Stimulated activated CD8-positive, alpha-beta memory T cell treated with anti-CD3 and anti-CD28 coated beads, Interleukin-4, amount 100 ng/mL, for 24 hours (primary cell): ENCODE measurements around the gene RGL2.
"Not testable (repeated sequence)": the region's sequence is repeated elsewhere in the genome, so short reads cannot be mapped to it uniquely, and the experiment has no call there.

ENCODE experiments used
- DNase-seq: peaks from one replicate; pipeline ENCODE4 v3.0.0-alpha.2; 2020; ENCODE audit warnings: low read depth

The RGL2 gene

DNA sequence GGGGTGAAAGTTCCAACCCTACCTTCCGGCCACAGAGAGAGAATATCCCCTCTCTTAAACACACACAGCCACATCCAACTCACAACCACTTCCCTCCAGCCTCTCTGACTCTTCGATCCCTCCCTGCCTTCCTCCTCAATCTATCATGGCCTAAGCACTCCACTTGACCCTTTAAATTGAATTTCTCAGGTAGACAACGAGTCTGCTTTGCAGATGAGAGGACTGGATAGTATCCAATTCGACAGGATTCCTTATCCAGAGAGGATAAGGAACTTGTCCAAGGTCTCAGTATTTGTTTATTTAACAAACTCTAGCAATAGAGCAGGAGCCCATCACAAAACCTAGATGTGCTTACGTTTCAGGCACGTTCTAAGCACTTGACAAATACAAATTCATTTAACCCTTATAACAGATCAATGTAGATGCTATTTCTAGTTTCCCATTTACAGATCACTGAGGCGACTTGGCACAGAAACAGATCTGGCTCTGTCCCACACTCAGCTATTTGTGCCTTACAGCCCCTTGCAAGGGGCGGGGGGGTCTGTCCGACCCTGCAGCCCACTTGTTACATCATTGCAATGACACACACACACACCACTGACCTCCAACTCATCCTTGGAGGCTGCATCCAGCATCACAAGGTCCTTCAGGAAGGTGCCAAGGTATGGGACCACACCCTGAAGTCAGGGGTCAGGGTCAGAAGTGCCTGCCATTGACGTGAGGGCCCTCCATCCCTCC is 4.5 kb downstream of the RGL2 start:
- no peak for DNase-seq

DNA sequence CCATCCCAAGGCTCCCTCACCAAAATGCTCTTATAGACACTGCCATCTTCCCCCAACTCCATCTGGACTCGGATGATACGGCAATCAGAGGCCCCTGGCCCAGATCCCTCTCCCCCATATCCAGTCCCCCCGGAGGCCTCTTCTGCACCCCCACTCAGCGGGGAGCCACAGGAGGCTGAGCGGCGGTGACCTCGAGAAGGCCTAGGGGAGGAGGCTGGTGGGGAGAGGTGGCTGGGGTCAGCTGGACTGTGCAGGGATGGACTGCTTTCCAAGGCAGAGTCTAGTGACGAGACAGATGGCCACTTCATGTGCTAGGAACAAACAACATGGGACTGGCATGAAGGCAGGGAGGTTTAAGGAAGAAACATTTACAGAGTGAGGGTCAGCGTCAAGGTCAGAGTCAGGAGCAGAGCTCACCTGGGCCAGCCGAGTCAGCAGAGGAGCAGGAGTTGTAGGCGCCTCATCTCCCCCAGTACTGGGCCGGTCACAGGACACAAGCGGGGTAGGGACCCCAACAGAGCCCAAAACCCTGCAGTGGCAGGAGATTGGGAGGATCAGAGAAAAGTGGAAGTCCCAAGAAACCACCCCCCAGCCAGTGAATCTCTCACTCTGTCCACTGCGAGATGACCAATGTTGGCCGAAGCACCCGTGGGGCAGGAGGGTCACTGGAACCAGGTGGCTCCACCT is 5.6 kb downstream of the RGL2 start:
- DNase-seq, result no peak

DNA sequence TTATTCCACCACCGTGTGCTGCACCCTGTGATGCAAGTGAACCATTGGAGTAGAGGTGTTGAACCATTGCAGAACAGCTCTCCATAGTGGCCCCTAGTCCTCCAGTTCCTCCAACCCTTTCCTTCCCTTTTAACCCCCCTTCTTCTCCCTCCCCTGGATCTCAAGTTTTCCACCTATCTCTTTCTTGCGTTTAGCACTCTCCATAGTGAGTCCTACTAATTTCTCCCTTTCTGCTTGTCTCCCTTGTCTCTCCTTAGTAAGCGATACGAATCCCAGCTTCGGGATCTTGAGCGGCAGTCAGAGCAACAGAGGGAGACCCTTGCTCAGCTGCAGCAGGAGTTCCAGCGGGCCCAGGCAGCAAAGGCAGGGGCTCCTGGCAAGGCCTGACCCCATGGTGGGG is 8.3 kb downstream of the RGL2 start:
- no peak for DNase-seq

DNA sequence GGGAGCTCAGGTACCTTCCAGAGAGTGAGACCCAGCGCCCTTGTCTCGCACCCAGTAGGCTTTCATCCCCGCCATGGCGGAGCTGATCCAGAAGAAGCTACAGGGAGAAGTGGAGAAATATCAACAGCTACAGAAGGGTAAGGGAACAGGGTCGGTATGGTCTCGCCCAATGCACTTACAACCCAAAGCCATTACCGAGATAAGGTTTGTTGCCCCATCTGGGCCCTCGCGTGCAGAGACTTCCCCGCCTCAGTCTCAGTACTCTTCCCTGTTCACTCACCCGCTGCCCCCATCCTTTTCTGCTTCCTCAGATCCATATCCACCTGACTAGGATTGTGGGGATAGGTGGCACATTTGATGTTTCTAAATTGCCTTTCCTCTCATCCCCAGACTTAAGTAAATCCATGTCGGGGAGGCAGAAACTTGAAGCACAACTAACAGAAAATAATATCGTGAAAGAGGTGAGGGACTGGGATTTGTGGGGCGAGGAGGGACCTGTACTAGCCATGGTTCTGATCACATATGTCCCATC is 8.9 kb downstream of the RGL2 start:
- DNase-seq, result no peak

DNA sequence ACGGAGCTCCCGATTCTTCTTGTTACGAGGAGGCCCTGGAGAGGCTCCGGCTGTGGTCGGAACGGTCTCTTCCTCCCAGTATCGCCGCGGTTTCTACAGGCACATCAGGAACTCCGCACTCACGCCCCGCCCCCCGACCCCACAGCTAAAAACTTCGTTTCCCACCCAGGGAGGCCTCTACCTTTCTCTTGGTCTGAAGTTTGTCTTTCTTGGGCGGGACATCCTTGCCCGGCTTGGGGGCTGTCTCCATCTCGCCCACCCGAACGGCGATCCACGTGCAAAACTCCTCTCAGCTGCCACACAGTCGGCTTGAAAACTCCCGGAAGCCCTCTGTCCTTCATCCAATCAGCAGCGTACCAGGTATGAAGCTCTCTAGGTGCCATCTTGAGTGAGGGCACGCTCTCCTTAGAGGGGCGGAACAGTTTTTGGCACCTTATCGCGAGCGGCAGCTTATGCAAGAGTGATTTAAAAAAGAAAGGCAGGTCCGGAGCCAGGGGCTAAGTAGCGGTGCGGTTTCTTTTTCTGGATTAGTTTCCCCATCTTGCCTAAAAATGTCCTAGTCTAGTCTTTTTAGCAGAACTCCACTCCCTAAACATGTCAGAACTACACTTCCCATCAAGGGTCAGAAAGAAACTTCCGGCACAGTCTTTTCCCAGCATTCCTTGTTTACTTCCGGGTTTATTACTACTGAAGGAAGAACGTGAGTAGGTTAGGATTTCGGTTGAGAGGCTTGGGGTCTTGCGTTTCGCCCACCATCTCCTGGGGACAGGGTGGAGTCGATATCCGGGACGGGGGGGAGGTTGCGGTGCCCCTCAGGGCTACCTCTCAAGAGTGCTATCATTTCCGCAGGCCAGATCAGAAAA is 9.6 kb downstream of the RGL2 start, which contains the start of the genes PFDN6 and WDR46:
Gene PFDN6 (plus strand): TSS at position 681 of the 863 bp plus-strand sequence. CDS start 256 bp downstream, outside the sequence.
Gene WDR46 (minus strand): TSS at position 319 of the 863 bp plus-strand sequence. CDS start 69 bp downstream, at position 250.
- peak; percentile 71 for DNase-seq

DNA sequence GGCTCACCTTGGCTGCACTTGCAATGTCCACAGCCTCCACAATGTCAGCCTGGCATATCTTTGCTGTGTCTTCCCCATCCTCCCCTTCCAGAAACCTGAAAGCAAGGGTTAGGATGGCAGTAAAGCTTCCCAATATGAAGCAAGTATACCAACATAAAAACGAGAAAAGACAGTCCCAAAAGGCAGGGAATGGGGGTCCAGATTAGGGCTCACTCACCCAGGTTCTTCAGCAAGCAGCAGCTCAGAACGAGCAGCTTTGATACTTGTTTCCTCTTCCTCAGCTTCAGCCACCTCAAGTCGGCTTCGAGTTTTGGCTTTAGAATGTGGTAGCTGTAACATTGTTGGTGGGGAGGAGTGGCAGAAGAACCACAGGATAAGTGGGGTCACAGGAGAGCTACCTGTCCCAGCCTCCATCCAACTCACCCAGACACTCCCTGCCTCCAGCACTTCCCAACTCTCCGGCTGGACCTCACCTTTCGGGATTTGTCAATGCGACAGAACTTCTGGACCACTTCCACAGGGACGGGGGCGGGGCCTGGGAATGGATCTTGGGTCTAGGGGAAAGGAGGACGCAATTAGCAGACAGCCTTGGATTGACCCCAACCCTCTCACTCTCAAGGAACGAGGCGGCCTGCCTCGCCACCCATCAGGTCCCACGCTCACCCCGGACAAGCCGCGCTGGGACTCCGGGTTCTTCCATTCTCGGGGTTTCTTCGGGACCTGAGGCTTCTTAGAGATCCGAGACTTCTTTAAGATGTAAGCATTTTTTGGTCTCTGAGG is 10.4 kb downstream of the RGL2 start:
- no peak for DNase-seq

DNA sequence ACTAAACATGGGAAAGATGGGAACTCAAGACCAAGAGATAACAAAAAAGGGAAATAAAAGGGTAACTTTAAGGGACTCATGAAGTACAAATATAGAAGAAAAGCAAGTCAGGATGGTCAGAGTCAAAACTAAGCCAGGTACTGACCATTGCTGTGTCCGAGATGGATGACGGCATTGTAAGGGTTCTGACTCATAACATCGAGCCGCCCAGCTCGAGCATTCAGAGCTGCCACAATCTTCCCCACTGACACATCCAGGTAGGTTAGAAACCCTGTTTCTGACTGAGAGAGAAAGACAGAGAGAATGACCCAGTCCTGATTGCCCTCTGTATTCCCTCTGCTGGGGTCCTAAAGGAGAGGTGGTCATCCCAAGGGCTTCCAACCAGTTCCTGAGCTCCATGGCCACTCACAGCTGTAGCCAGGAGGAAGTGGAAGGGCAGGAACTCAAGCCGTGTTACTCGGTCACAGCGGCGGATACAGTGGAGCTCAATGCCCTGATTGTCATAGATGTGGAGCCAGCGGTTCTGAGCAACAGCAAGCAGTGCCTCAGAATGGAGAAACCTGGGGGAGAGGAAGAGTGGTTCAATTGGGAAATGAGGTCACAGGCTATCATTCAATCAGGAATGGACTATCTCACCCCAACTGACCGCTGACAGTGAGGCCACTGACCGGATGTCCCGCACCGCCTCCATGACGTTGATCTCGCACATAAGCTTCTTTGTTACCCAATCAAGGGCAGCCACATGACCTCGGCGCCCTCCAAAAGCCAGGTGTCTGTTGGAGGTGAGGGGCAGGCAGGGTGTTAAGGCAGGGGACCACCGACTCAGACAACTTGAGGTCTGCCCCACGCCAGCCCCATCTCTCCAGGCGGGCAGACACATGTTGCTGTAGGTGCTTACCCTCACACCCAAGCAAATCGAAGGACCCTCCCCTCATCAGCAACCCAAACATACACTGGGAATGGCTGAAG is 11.5 kb downstream of the RGL2 start:
- DNase-seq, result no peak

DNA sequence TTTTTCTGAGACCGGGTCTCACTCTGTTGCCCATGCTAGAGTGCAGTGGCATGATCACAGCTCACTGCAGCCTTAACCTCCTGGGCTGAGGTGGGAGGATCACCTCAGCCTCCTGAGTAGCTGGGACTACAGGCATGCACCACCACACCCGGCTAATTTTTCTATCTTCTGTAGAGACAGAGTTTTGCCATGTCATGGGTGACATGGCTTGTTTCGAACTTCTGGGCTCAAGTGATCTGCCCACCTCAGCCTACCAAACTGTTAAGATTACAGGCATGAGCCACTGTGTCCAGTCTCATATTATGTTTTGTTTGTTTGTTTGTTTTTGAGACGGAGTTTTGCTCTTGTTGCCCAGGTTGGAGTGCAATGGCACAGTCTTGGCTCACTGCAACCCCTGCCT is 13.5 kb downstream of the RGL2 start:
- DNase-seq, result not testable (repeated sequence)

DNA sequence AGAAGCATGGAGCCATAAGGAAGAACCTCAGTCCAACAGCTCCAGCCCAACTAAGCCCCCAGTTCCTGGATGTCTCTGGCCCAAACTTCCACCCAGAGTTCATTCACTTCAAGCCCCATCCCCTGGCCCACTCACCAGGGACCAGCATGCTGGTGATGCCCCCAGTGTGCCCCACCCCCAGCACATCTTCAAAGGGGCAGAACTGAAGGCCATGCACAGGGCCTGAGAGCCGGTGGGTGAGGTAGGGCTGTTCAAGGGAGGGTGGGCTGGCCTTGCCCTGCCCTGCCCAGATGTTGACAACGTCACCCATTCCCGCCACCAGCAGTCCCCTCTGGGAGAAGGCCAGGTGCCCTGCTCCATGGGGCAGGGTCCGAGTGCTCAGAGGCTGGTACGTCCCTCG is 18.2 kb downstream of the RGL2 start:
- DNase-seq, result no peak

DNA sequence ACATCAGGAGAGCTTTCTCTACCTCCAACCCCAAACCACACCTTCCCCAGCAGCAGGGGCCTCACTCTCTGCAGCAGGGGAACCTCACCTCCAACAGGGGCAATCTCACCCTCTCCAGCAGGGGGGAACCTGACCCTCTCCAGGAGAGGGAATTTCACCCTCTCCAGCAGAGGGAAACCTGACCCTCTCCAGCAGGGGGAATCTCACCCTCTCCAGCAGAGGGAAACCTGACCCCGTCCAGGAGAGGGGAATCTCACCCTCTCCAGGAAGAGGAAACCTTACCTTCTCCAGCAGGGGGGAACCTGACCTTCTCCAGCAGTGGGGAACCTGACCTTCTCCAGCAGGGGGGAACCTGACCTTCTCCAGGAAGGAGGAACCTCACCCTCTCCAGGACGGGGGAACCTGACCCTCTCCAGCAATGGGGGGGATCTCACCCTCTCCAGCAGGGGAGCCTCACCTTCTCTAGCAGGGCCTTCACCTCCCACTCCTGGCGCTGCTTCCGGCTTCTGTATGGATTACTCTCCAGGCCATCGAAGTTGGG is 18.7 kb downstream of the RGL2 start:
- no peak for DNase-seq

DNA sequence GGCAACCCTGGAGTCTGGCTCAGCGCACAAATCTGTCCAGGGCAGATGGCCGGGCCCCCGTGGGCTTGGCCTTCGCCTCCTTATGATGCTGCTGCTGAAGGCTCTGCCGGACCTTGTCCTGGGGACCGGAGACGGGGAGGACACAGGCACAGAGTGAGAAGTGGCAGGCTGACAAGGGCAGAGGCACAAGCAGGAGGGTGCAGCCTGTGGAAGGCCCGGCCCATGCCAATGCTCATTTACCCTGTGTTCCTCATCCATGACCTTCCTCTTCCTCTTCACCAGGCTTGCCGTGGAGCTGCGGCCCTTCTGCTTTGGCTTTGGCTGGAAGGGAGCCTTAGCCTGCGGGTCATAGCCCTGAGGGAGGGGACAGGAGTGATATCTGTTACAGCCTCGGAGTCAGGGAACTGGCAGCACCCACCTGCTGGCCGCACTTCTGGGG is 19.5 kb downstream of the RGL2 start:
- DNase-seq, result no peak

DNA sequence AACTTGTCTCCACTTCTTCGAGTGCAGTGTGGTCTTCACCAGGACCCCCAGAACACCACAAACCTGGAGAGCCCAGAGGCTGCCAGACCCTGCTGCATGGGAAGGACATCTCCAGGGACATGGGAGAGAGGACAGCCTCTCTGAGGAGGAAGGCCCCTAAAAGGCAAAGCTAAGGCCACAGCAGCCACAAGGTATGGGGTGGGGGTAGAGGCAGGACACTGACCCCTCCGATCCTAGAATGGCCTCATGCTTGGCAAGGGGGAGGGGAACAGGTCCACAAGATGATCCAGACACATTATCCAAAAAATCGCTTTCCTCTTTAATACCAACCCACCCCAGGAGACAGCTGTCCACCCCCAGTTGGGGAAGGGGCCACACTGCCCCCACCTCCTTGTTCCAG is 19.9 kb downstream of the RGL2 start:
- no peak for DNase-seq

DNA sequence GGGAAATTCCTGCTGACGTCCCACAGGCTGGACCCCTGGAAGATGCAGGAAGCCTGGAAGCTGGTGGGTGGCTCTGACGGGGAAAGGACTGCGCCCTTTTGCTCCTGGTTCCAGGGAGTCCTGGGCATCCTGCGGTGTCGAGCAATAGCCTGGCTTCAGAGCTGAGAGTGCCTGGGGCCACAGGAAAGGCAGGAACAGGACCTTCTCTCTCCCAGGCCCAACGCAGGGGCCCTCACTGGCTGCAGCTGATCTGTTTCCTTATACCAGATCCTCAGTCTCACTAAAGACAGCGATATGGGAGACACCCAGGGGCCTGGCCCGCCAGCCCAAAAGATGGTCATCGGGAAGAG is 20.4 kb downstream of the RGL2 start:
- DNase-seq, result no peak

DNA sequence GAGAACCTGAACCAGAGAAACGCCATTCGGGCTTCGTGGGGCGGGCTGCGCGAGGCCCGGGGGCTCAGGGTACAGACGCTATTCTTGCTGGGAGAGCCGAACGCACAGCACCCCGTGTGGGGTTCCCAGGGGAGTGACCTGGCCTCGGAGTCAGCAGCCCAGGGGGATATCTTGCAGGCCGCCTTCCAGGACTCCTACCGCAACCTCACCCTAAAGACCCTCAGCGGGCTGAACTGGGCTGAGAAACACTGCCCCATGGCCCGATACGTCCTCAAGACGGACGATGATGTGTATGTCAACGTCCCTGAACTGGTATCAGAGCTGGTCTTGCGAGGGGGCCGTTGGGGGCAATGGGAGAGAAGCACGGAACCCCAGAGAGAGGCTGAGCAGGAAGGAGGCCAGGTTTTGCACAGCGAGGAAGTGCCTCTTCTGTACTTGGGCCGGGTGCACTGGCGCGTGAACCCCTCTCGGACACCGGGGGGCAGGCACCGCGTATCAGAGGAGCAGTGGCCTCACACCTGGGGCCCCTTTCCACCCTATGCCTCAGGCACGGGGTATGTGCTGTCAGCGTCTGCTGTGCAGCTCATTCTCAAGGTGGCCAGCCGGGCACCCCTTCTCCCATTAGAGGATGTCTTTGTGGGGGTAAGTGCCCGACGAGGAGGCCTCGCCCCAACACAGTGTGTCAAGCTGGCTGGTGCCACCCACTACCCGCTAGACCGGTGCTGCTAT is 20.9 kb downstream of the RGL2 start:
- DNase-seq, result no peak

DNA sequence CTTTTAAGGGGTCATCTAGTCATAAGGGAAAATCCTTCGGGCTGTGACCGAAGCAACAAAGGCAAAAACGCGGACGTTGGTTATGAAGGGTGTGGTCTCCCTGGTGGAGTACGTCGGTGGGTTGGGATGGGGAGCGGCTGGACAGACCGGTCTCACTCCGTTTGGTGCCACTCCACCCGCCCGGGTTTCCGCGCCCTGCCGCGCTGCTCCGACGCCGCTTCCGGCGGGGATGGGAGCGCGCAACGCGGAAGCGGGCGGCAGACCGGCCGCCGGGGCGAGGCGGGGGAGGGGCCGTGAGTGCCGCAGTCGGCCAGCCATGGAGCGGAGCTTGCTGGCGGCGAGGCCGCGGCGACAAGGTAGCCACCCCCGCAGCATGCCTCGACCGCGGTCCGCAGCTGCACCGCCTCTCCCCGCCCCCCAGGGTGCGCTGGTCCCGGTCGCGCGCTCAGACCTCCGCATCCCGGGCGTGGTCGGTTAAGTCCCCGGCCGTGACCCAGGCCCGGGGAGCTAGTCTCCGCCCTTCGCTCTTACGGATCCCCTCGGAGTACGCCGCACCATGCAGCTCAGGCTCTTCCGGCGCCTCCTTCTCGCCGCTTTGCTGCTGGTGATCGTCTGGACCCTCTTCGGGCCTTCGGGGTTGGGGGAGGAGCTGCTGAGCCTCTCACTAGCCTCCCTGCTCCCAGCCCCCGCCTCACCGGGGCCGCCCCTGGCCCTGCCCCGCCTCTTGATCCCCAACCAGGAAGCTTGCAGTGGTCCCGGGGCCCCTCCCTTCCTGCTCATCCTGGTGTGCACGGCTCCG is 21.7 kb downstream of the RGL2 start, which contains the start of gene B3GALT4:
Gene B3GALT4 (plus strand): TSS at position 260 of the 799 bp plus-strand sequence. CDS start 297 bp downstream, at position 557.
- peak; percentile 72 for DNase-seq

DNA sequence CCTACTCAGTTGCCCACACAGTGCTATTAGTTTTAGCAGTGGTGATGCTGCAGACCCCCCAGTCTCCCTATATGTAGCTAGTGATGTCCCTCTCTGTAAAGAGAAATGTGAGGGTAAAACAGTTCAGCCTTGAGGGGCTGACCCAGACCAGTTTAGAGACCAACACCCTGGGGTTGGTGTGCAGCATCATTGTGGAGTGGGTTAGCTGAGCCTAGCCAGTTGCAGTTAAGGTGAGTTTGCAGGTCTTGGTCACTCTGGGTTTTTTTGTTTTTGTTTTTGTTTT is 22.2 kb downstream of the RGL2 start:
- no peak for DNase-seq

DNA sequence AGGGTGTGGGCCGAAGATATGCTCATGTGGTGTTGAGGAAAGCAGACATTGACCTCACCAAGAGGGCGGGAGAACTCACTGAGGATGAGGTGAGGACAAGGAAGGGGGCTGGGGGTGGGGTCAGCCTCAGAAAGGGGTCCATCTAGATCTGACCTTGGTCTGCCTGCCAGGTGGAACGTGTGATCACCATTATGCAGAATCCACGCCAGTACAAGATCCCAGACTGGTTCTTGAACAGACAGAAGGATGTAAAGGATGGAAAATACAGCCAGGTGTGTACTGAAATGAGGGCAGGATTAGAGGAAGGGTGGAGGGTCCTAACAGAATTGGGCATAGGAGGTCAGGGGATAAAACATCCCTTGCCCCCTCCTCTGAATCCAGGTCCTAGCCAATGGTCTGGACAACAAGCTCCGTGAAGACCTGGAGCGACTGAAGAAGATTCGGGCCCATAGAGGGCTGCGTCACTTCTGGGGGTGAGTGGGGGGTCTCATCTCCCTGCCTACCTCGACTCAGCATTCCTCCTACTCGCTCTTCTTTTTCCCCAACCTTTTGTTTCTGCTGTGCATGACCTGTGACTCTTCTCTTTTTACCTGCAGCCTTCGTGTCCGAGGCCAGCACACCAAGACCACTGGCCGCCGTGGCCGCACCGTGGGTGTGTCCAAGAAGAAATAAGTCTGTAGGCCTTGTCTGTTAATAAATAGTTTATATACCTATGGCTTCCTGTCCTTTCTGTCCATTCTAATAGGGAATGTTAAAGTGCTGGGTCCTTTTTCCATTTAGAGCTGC is 22.8 kb downstream of the RGL2 start:
- DNase-seq, result not testable (repeated sequence)
